Neural cell (in vitro differentiated cells): ENCODE results near the gene TLN1. TPM values are rescaled to one million over a fixed set of nuclear protein-coding genes. Genes with fewer than 3 reads are reported as not detected.

ENCODE experiments used
- H2AFZ ChIP-seq: fragments of 200-600, 300-800 bp; sonication (generic), shearing (Covaris generic); 2 replicates; pipeline ENCODE4 v1.6.0; 2014; ENCODE audit warnings: low read depth, mild to moderate bottlenecking, antibody characterized with exemption, low read length, moderate library complexity
- H3F3A ChIP-seq: fragments of 200-600 bp; shearing (Covaris generic); 2 replicates; pipeline ENCODE4 v1.6.1; 2016; ENCODE audit warnings: mild to moderate bottlenecking, moderate library complexity, mixed read lengths, antibody characterized with exemption, low read length; ENCODE audit not compliant: insufficient read depth, poor library complexity, severe bottlenecking
- H3K27ac ChIP-seq: fragments of 200-600, 300-800 bp; sonication (generic), shearing (Covaris generic); 2 replicates; pipeline ENCODE4 v1.5.1; 2014; ENCODE audit warnings: mild to moderate bottlenecking, low read length, moderate library complexity
- H3K27me3 ChIP-seq: fragments of 300-800, 200-600 bp; sonication (generic), shearing (Covaris generic); 2 replicates; pipeline ENCODE4 v1.6.0; 2014; ENCODE audit warnings: mild to moderate bottlenecking, low read depth, low read length, moderate library complexity; ENCODE audit not compliant: insufficient read depth
- H3K36me3 ChIP-seq: fragments of 300-800, 200-600 bp; sonication (generic), shearing (Covaris generic); 2 replicates; pipeline ENCODE4 v1.5.1; 2014; ENCODE audit warnings: mild to moderate bottlenecking, antibody characterized with exemption, low read length, moderate library complexity; ENCODE audit not compliant: insufficient read depth
- H3K4me2 ChIP-seq: fragments of 300-800, 200-600 bp; sonication (generic), shearing (Covaris generic); 2 replicates; pipeline ENCODE4 v1.6.0; 2014; ENCODE audit warnings: mild to moderate bottlenecking, low read length
- H3K4me3 ChIP-seq: fragments of 300-800, 200-600 bp; sonication (generic), shearing (Covaris generic); 2 replicates; pipeline ENCODE4 v1.5.1; 2014; ENCODE audit warnings: mild to moderate bottlenecking, low read length, moderate library complexity
- H3K79me2 ChIP-seq: fragments of 200-600 bp; shearing (Covaris generic); replicated peaks from 2 replicates; pipeline ENCODE4 v1.6.0; 2014; ENCODE audit warnings: mild to moderate bottlenecking, low read length, moderate library complexity; ENCODE audit not compliant: insufficient read depth
- H3K9ac ChIP-seq: fragments of 300-800, 200-600 bp; sonication (generic), shearing (Covaris generic); 2 replicates; pipeline ENCODE4 v1.6.1; 2016; ENCODE audit warnings: mild to moderate bottlenecking, low read length, mixed read lengths
- H3K9me2 ChIP-seq: fragments of 200-600 bp; shearing (Covaris generic); 2 replicates; pipeline ENCODE4 v1.6.1; 2016; ENCODE audit warnings: mild to moderate bottlenecking, low read length, mixed read lengths; ENCODE audit not compliant: insufficient read depth
- H3K9me3 ChIP-seq: fragments of 200-600, 300-800 bp; sonication (generic), shearing (Covaris generic); 2 replicates; pipeline ENCODE4 v1.6.1; 2016; ENCODE audit warnings: mild to moderate bottlenecking, mixed run types, low read length, moderate library complexity, mixed read lengths
- H4K20me1 ChIP-seq: fragments of 200-600 bp; shearing (Covaris generic); 2 replicates; pipeline ENCODE4 v1.6.1; 2016; ENCODE audit warnings: mild to moderate bottlenecking, mixed run types; ENCODE audit not compliant: insufficient read depth
- EP300 ChIP-seq: fragments of 450-650 bp; conservative IDR thresholded peaks from 2 replicates; pipeline ENCODE4 v1.6.1; 2014; ENCODE audit warnings: antibody characterized with exemption, mild to moderate bottlenecking, moderate library complexity; ENCODE audit not compliant: poor library complexity, severe bottlenecking
- EZH2 ChIP-seq: fragments of 200-600, 300-800 bp; shearing (Covaris generic), sonication (generic); IDR thresholded peaks from 2 replicates; pipeline ENCODE4 v1.6.1; 2014; ENCODE audit warnings: antibody characterized with exemption, low read length, borderline replicate concordance, mild to moderate bottlenecking; ENCODE audit not compliant: insufficient read depth, poor library complexity, severe bottlenecking
- RAD21 ChIP-seq: fragments of 450-650 bp; conservative IDR thresholded peaks from 2 replicates; pipeline ENCODE4 v1.6.1; 2014; ENCODE audit warnings: antibody characterized with exemption, mild to moderate bottlenecking, moderate library complexity
- SMC3 ChIP-seq: fragments of 450-650 bp; conservative IDR thresholded peaks from 2 replicates; pipeline ENCODE4 v1.6.1; 2014; ENCODE audit warnings: antibody characterized with exemption, mild to moderate bottlenecking, moderate library complexity; ENCODE audit not compliant: poor library complexity
- TAF1 ChIP-seq: IDR thresholded peaks from 2 replicates; pipeline ENCODE4 v1.6.1; 2012; ENCODE audit warnings: low read depth
- polyA plus RNA-seq: library from polyadenylated mRNA; depleted of rRNA; stranded (reverse); fragments of >200 nt; gene quantifications from 2 replicates; pipeline ENCODE4 v1.2.3, GENCODE V29; 2014
- TF ChIP-seq, protein P1 (sequence below): fragments of 450-650 bp; IDR thresholded peaks from 2 replicates; pipeline ENCODE4 v1.5.1; 2014; ENCODE audit warnings: antibody characterized with exemption, mild to moderate bottlenecking, moderate library complexity; ENCODE audit not compliant: poor library complexity, severe bottlenecking
- TF ChIP-seq, protein P2 (sequence below): IDR thresholded peaks from 2 replicates; pipeline ENCODE4 v1.6.1; 2012; ENCODE audit warnings: borderline replicate concordance

Gene TLN1
- polyA plus RNA-seq, 1 donor from 2014 or later: 7.1 TPM

DNA sequence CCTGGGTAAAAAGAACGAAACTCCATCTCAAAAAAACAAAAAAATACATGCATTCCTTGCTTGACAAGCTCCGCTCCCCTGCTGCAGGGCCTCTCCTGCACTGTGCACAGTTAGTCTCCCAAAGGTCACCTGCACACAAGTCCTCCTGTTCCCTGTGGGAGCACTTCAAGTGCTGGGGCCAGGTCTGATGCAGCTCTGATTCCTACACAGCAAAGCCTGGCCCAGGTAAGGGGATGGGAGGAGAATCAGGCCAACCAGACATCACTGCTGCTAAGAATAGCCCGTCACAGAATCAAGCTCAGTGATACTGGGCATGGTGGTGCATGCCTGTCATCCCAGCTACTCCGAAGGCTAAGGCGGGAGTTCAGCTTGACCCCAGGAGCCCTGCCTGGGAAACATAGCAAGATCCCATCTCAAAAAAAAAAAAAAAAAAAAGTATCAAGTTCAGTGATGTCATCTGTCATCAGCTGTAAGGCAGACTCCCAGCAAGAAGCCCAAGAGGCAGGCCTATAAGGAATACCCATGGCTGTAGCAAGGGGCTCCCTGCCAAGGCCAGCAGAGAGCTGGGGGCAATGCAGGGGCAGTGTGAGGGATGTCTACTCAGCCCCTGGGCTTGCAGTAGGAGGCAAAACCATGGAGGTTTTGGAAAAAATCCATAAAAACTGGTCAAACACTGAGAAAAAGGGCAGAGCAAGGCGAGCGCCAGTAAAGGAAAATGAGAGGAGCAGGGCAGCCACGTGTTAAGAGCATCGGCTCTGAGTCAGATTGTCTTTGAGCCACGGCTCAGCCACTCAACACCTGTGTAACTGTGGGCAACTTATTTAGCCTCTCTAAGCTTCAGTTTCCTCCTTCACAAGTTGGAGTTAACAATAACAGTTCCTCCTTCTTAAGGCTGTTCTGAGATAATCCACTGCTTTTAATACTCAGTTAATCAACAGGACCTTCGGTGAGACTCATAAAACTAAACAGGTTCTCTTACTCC, 45.5 kb downstream of the TLN1 start:
- H3K36me3 ChIP-seq: no peaks in the 10 kb centered on the region
- H4K20me1 ChIP-seq: no peaks in the 10 kb centered on the region
- peaks cover 26% of the 10 kb centered on the region for H3K27me3 ChIP-seq
- no peak overlapping the region for H3K9ac ChIP-seq
- no peaks in the 10 kb centered on the region for H3K9me2 ChIP-seq
- no peaks in the 10 kb centered on the region for H3K79me2 ChIP-seq
- TF ChIP-seq, protein P1, sequence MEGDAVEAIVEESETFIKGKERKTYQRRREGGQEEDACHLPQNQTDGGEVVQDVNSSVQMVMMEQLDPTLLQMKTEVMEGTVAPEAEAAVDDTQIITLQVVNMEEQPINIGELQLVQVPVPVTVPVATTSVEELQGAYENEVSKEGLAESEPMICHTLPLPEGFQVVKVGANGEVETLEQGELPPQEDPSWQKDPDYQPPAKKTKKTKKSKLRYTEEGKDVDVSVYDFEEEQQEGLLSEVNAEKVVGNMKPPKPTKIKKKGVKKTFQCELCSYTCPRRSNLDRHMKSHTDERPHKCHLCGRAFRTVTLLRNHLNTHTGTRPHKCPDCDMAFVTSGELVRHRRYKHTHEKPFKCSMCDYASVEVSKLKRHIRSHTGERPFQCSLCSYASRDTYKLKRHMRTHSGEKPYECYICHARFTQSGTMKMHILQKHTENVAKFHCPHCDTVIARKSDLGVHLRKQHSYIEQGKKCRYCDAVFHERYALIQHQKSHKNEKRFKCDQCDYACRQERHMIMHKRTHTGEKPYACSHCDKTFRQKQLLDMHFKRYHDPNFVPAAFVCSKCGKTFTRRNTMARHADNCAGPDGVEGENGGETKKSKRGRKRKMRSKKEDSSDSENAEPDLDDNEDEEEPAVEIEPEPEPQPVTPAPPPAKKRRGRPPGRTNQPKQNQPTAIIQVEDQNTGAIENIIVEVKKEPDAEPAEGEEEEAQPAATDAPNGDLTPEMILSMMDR: no peak
- no peak for TF ChIP-seq TAF1
- no peak for TF ChIP-seq EZH2
- no peak for TF ChIP-seq RAD21
- no peak for TF ChIP-seq EP300
- TF ChIP-seq SMC3: no peak
- TF ChIP-seq, protein P2, sequence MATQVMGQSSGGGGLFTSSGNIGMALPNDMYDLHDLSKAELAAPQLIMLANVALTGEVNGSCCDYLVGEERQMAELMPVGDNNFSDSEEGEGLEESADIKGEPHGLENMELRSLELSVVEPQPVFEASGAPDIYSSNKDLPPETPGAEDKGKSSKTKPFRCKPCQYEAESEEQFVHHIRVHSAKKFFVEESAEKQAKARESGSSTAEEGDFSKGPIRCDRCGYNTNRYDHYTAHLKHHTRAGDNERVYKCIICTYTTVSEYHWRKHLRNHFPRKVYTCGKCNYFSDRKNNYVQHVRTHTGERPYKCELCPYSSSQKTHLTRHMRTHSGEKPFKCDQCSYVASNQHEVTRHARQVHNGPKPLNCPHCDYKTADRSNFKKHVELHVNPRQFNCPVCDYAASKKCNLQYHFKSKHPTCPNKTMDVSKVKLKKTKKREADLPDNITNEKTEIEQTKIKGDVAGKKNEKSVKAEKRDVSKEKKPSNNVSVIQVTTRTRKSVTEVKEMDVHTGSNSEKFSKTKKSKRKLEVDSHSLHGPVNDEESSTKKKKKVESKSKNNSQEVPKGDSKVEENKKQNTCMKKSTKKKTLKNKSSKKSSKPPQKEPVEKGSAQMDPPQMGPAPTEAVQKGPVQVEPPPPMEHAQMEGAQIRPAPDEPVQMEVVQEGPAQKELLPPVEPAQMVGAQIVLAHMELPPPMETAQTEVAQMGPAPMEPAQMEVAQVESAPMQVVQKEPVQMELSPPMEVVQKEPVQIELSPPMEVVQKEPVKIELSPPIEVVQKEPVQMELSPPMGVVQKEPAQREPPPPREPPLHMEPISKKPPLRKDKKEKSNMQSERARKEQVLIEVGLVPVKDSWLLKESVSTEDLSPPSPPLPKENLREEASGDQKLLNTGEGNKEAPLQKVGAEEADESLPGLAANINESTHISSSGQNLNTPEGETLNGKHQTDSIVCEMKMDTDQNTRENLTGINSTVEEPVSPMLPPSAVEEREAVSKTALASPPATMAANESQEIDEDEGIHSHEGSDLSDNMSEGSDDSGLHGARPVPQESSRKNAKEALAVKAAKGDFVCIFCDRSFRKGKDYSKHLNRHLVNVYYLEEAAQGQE: no peak
- no peak overlapping the region for H2AFZ ChIP-seq
- no peak overlapping the region for H3K27ac ChIP-seq
- no peak overlapping the region for H3K4me3 ChIP-seq
- no peak overlapping the region for H3K4me2 ChIP-seq
- no peaks in the 10 kb centered on the region for H3K9me3 ChIP-seq
- H3F3A ChIP-seq: no peaks in the 10 kb centered on the region

DNA sequence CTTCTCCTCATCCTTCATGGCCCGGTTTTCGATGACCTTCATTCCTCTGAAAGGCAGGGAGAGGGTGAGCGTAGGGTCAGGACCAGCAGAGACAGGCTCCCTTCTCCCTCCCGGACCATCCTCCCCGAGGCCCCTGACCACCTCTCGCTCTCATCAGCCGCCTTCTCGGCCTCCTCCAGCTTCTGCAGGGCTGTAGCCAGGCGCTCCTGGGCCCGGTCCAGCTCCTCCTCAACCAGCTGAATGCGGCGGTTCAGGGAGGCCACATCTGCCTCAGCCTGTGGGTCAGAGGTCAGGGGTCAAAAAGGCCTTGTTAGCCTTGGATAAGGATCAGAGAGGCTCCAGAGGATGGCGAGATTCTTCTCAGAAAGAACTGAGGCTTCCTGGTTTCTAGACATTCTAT, 46.5 kb downstream of the TLN1 start:
- Histone ChIP-seq H3K9ac (no peak overlapping the region), H3K27me3 (peaks cover 16% of the 10 kb centered on the region), H3K79me2 (no peaks in the 10 kb centered on the region), H3K4me3 (no peak overlapping the region), H3K9me3 (no peaks in the 10 kb centered on the region), H3K4me2 (no peak overlapping the region), H3F3A (no peaks in the 10 kb centered on the region), H3K27ac (no peak overlapping the region), H4K20me1 (no peaks in the 10 kb centered on the region), H3K9me2 (no peaks in the 10 kb centered on the region), H3K36me3 (no peaks in the 10 kb centered on the region), H2AFZ (no peak overlapping the region)
- TF ChIP-seq, protein P1: no peak
